LNCAP (cell line): Measurements from ENCODE around the gene FAM107B.

Source experiments
- CTCF ChIP-seq: fragments of 450-650 bp; IDR thresholded peaks from 2 replicates; pipeline ENCODE4 v1.5.1; 2017; ENCODE audit warnings: mild to moderate bottlenecking

FAM107B gene

GRCh38 chr10:14585287-14586193, 189.2 kb downstream of the FAM107B start:
- no peak for TF ChIP-seq CTCF

- TF ChIP-seq CTCF: no peak
Observed at GRCh38 chr10:14584661-14585060, 190.0 kb downstream of the FAM107B start.

GRCh38 chr10:14583967-14584366, 190.7 kb downstream of the FAM107B start:
- no peak for TF ChIP-seq CTCF

- no peak for TF ChIP-seq CTCF
Observed at GRCh38 chr10:14583252-14583651, 191.4 kb downstream of the FAM107B start.

- TF ChIP-seq CTCF: no peak
Observed at GRCh38 chr10:14581553-14582321, 193.0 kb downstream of the FAM107B start.

- TF ChIP-seq CTCF: no peak
Observed at GRCh38 chr10:14580671-14581332, 193.9 kb downstream of the FAM107B start.

GRCh38 chr10:14579405-14579804, 195.3 kb downstream of the FAM107B start:
- TF ChIP-seq CTCF: no peak
